Measurements from ENCODE around the gene RASSF7. TPM values are rescaled to one million over a fixed set of nuclear protein-coding genes. Genes with fewer than 3 reads are reported as not detected.

RASSF7 gene
- polyA plus RNA-seq, 1 of the 3 experiments (the other 2 are of a cell fraction): 19.8 TPM

- TF ChIP-seq REST (IDR thresholded peaks at IDR 0.05; ENCODE audit: low read depth, low read length) (no peak), FOXJ3 (CRISPR knock-in tag; IDR thresholded peaks at IDR 0.05) (no peak), MXI1 (IDR thresholded peaks at IDR 0.05; ENCODE audit: low read depth, low read length) (no peak)
Measured at GRCh38 chr11:589798-590197, 29.0 kb downstream of the RASSF7 start (continued).

- Histone ChIP-seq H2AFZ (ENCODE audit: low read depth) (no peak overlapping the region), H3F3A (replicated peaks; ENCODE audit: insufficient read depth) (peaks cover 12% of the 10 kb centered on the region), H3K36me3 (replicated peaks in 1 of 2; ENCODE audit: control insufficient read depth in 1 of 2, insufficient read depth in 2 of 2, low read length in 1 of 2) (peaks cover 46 to 72% of the 10 kb centered on the region in 2 experiments), H3K27ac (ENCODE audit: low read depth in 2 of 2, low read length in 1 of 2) (no peak overlapping the region), H3K79me2 (ENCODE audit: insufficient read depth) (peaks cover 57% of the 10 kb centered on the region), H3K9me3 (no peaks in the 10 kb centered on the region), H3K9me2 (no peaks in the 10 kb centered on the region), H3K9ac (no peak overlapping the region), H3K27me3 (ENCODE audit: insufficient read depth) (no peaks in the 10 kb centered on the region), H3K4me2 (no peak overlapping the region), H3K4me1 (ENCODE audit: control insufficient read depth in 1 of 2, insufficient read depth in 2 of 2, low read depth in 1 of 2, low read length in 1 of 2) (no peaks in the 10 kb centered on the region), H4K20me1 (ENCODE audit: insufficient read depth) (peaks cover 54% of the 10 kb centered on the region), H3K4me3 (ENCODE audit: low read depth in 2 of 2, low read length in 1 of 2) (no peak overlapping the region)
- 82% methylated on average over 11 of the region's 11 CpGs for WGBS (ENCODE audit: low lambda C conversion rate)
- ChIA-PET POLR2A (interaction anchor here (0.6 kb wide), 1 partner anchor 337 kb away, joined by 3 read pairs; no protein-coding TSS in a partner anchor), CTCF (interaction anchor here (0.6 kb wide), 1 partner anchor 36 kb away, joined by 4 read pairs; no protein-coding TSS in a partner anchor)
- TF ChIP-seq IRF3 (IDR thresholded peaks at IDR 0.05; ENCODE audit: low read depth, low read length): no peak
- TF ChIP-seq USF2 (IDR thresholded peaks at IDR 0.05; ENCODE audit: borderline replicate concordance, low read depth, low read length): no peak
- TF ChIP-seq TAF1 (IDR thresholded peaks at IDR 0.05; ENCODE audit: borderline replicate concordance, low read depth, low read length): no peak
- TF ChIP-seq USF1 (IDR thresholded peaks at IDR 0.05; ENCODE audit: borderline replicate concordance, low read depth): no peak
- no peak for TF ChIP-seq NRF1 (IDR thresholded peaks at IDR 0.05; ENCODE audit: low read depth, low read length)
- TF ChIP-seq FOXJ3 (CRISPR knock-in tag; IDR thresholded peaks at IDR 0.05): no peak
- no peak for TF ChIP-seq MXI1 (IDR thresholded peaks at IDR 0.05; ENCODE audit: low read depth, low read length)
- TF ChIP-seq SIN3A (IDR thresholded peaks at IDR 0.05; ENCODE audit: borderline replicate concordance, low read depth, low read length): no peak
- DNase-seq: no peak
Measured at GRCh38 chr11:590997-591396, 30.2 kb downstream of the RASSF7 start.
